H1 (cell line): ENCODE measurements around the gene QPCTL. TPM values are rescaled to one million over a fixed set of nuclear protein-coding genes. Genes with fewer than 3 reads are reported as not detected.

Experiments used
- CHD7 ChIP-seq: fragments of 300-600 bp; sonication (generic); IDR thresholded peaks from 2 replicates; pipeline ENCODE4 v1.7.1; 2012; ENCODE audit warnings: low read length, moderate library complexity, mild to moderate bottlenecking, inconsistent platforms; ENCODE audit not compliant: insufficient replicate concordance
- HDAC6 ChIP-seq: IDR thresholded peaks from one replicate; pipeline ENCODE4 v1.7.1; 2012; ENCODE audit warnings: low read depth, mild to moderate bottlenecking, inconsistent platforms, low read length, moderate library complexity
- NANOG ChIP-seq: IDR thresholded peaks from 2 replicates; pipeline ENCODE4 v1.6.1; 2011; ENCODE audit warnings: low read length, low read depth, mild to moderate bottlenecking, inconsistent platforms; ENCODE audit not compliant: insufficient read depth, poor library complexity, severe bottlenecking
- PHF8 ChIP-seq: fragments of 200-600 bp; sonication (generic); conservative IDR thresholded peaks from 2 replicates; pipeline ENCODE4 v1.7.1; 2012; ENCODE audit warnings: low read depth, mild to moderate bottlenecking, inconsistent platforms, low read length, moderate library complexity
- POU5F1 ChIP-seq: IDR thresholded peaks from 2 replicates; pipeline ENCODE4 v1.6.1; 2011; ENCODE audit warnings: low read depth, mild to moderate bottlenecking, low read length, moderate library complexity
- SAP30 ChIP-seq: fragments of 300-600 bp; sonication (generic); IDR thresholded peaks from 2 replicates; pipeline ENCODE4 v1.7.1; 2012; ENCODE audit warnings: low read length, moderate library complexity, mild to moderate bottlenecking, inconsistent platforms; ENCODE audit not compliant: insufficient read depth, insufficient replicate concordance
- SRF ChIP-seq: IDR thresholded peaks from 2 replicates; pipeline ENCODE4 v1.6.1; 2011; ENCODE audit warnings: mild to moderate bottlenecking, low read depth, low read length, moderate library complexity
- TAF7 ChIP-seq: optimal IDR thresholded peaks from 2 replicates; pipeline ENCODE3; 2011; ENCODE audit warnings: low read depth, mild to moderate bottlenecking, inconsistent platforms, low read length, moderate library complexity, borderline replicate concordance
- TCF12 ChIP-seq: IDR thresholded peaks from 2 replicates; pipeline ENCODE4 v1.6.1; 2011; ENCODE audit warnings: low read depth, mild to moderate bottlenecking, low read length
- polyA plus RNA-seq, 7 experiments: library from polyadenylated mRNA; depleted of rRNA in 3 of 7; stranded (reverse) in 5 of 7; unstranded in 2 of 7; fragments of >200 nt in 5 of 7; fragments of 200-250 nt in 2 of 7; gene quantifications; 1 replicate in 5 of 7; 2 replicates in 1 of 7; 4 replicates in 1 of 7; pipeline versions ENCODE4 v1.2.1 to v1.2.3, GENCODE V29; 2011 to 2013; ENCODE audit warnings: missing spikeins in 2 of 7, mixed read lengths in 2 of 7
- total RNA-seq: library from RNA; stranded (reverse); fragmentation: NEBNext Ultra II Directional; extraction: Animal tissue kit (Norgen Biotek cat#: 25700); gene quantifications from 2 replicates; pipeline ENCODE4 v1.2.1, GENCODE V29; 2021

QPCTL gene
- total and polyA plus RNA-seq, 2 of the 8 experiments (the other 6 are each of a cell fraction or from before 2014, with no cell fraction given), result 25.2 to 35.3 TPM

- TF ChIP-seq CHD7 (no peak), SRF (no peak), TAF7 (no peak), NANOG (no peak), PHF8 (no peak), POU5F1 (no peak), TCF12 (0 out of 2 replicates have a peak, but pooled peaks have one; percentile 50), HDAC6 (no peak), SAP30 (no peak)
Measured at GRCh38 chr19:45677351-45678230, 14.9 kb upstream of the QPCTL start (continued).
